Embryonic facial prominence (tissue), 1 donor: Measurements from ENCODE around the gene JKAMP.
"Not testable (repeated sequence)": the region's sequence is repeated elsewhere in the genome, so short reads cannot be mapped to it uniquely, and the experiment has no call there.

Source experiments
- DNase-seq: peaks from one replicate; pipeline ENCODE4 v3.0.0-alpha.2; 2016; ENCODE audit errors: extremely low spot score

Gene JKAMP

GRCh38 chr14:59483819-59484638, at the start of gene JKAMP, which contains the start of gene L3HYPDH:
Gene JKAMP, plus strand, starts transcription at chr14:59484517. Its CDS starts 73 bp downstream, at chr14:59484590.
Gene L3HYPDH, minus strand, starts transcription at chr14:59484408. Its CDS starts 92 bp downstream, at chr14:59484316.
- DNase-seq, result peak; percentile 91

- DNase-seq, result no peak
Observed at GRCh38 chr14:59435101-59435500, 49.2 kb upstream of the JKAMP start.

GRCh38 chr14:59435987-59436386, 48.3 kb upstream of the JKAMP start:
- no peak for DNase-seq

- no peak for DNase-seq
Observed at GRCh38 chr14:59438195-59438647, 46.1 kb upstream of the JKAMP start.

- no peak for DNase-seq
Observed at GRCh38 chr14:59439256-59439965, 44.9 kb upstream of the JKAMP start.

- DNase-seq, result not testable (repeated sequence)
Observed at GRCh38 chr14:59448673-59449072, 35.6 kb upstream of the JKAMP start.

- no peak for DNase-seq
Observed at GRCh38 chr14:59450716-59451115, 33.6 kb upstream of the JKAMP start.

- DNase-seq, result no peak
Observed at GRCh38 chr14:59451849-59452248, 32.5 kb upstream of the JKAMP start.

GRCh38 chr14:59454139-59454538, 30.2 kb upstream of the JKAMP start:
- no peak for DNase-seq

GRCh38 chr14:59455411-59455810, 28.9 kb upstream of the JKAMP start:
- no peak for DNase-seq

GRCh38 chr14:59458486-59458885, 25.8 kb upstream of the JKAMP start:
- DNase-seq, result no peak

- DNase-seq, result no peak
Observed at GRCh38 chr14:59460378-59460777, 23.9 kb upstream of the JKAMP start.

GRCh38 chr14:59461891-59462290, 22.4 kb upstream of the JKAMP start:
- no peak for DNase-seq

- no peak for DNase-seq
Observed at GRCh38 chr14:59463787-59464485, 20.4 kb upstream of the JKAMP start.

GRCh38 chr14:59464486-59465315, 19.6 kb upstream of the JKAMP start:
- no peak for DNase-seq

- DNase-seq, result no peak
Observed at GRCh38 chr14:59465316-59466135, 18.8 kb upstream of the JKAMP start, which contains the start of gene GPR135. Gene GPR135, minus strand, starts transcription at chr14:59465380. Its CDS starts 154 bp downstream, at chr14:59465226.

GRCh38 chr14:59474172-59474571, 10.1 kb upstream of the JKAMP start:
- DNase-seq, result no peak

GRCh38 chr14:59475709-59476108, 8.6 kb upstream of the JKAMP start:
- DNase-seq, result no peak

GRCh38 chr14:59478540-59478939, 5.8 kb upstream of the JKAMP start:
- no peak for DNase-seq

GRCh38 chr14:59480166-59480565, 4.2 kb upstream of the JKAMP start:
- no peak for DNase-seq
